NB4 (cell line): Measurements from ENCODE around the gene C12orf76.

Experiments
- DNase-seq: peaks from one replicate; pipeline ENCODE4 v3.0.0; 2010; ENCODE audit warnings: low read depth
- H3K4me3 ChIP-seq: one replicate; pipeline ENCODE4 v1.5.1; 2011; ENCODE audit warnings: mild to moderate bottlenecking, low read depth, low read length, moderate library complexity
- MYC ChIP-seq: IDR thresholded peaks from 2 replicates; pipeline ENCODE4 v1.6.1; 2011; ENCODE audit warnings: low read depth, low read length
- POLR2A ChIP-seq: IDR thresholded peaks from 2 replicates; pipeline ENCODE4 v1.6.1; 2011; ENCODE audit warnings: mild to moderate bottlenecking; ENCODE audit not compliant: insufficient read length; ENCODE audit errors: extremely low read depth
- TF ChIP-seq, protein P1 (sequence below): IDR thresholded peaks from one replicate; pipeline ENCODE4 v1.5.1; 2012; ENCODE audit warnings: low read depth, low read length
- TF ChIP-seq, protein P2 (sequence below): IDR thresholded peaks from 2 replicates; pipeline ENCODE4 v1.6.1; 2011; ENCODE audit warnings: low read depth, low read length

C12orf76 gene

DNA sequence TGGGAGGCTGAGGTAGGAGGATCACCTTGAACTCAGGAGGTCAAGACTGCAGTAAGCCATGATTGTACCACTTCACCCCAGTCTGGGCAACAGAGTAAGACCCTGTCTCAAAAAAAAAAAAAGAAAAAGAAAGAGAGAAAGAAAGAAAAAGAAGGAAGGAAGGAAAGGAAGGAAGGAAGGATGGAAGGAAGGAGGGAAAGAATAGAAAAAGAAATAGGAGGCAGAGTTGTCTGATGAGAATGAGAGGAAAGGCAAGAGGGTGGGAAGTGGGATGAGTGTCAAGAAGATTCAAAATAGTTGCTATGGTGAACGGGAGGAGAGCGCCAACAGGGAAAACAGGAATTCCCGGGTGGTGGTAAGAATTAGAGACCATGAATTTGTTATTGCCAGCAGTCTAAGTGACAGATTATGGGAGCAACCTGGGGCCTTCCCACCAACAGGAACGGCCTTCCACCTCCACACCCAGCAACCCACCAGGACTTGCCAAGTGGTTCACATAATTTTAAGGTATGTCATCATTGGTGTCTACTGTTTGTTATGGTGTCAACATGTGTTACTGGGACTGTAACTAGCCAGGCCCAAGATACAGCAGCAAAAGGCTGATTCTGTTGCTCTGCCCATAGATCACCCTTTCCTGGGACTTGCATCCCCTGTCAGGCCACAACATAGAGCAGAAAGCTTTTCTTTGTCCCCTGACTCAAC, 36.1 kb upstream of the C12orf76 start:
- H3K4me3 ChIP-seq = no peak overlapping the region
- TF ChIP-seq MYC (no peak), POLR2A (no peak)
- TF ChIP-seq, protein P1, sequence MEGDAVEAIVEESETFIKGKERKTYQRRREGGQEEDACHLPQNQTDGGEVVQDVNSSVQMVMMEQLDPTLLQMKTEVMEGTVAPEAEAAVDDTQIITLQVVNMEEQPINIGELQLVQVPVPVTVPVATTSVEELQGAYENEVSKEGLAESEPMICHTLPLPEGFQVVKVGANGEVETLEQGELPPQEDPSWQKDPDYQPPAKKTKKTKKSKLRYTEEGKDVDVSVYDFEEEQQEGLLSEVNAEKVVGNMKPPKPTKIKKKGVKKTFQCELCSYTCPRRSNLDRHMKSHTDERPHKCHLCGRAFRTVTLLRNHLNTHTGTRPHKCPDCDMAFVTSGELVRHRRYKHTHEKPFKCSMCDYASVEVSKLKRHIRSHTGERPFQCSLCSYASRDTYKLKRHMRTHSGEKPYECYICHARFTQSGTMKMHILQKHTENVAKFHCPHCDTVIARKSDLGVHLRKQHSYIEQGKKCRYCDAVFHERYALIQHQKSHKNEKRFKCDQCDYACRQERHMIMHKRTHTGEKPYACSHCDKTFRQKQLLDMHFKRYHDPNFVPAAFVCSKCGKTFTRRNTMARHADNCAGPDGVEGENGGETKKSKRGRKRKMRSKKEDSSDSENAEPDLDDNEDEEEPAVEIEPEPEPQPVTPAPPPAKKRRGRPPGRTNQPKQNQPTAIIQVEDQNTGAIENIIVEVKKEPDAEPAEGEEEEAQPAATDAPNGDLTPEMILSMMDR = no peak
- TF ChIP-seq, protein P2, sequence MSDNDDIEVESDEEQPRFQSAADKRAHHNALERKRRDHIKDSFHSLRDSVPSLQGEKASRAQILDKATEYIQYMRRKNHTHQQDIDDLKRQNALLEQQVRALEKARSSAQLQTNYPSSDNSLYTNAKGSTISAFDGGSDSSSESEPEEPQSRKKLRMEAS = no peak
- no peak for DNase-seq

DNA sequence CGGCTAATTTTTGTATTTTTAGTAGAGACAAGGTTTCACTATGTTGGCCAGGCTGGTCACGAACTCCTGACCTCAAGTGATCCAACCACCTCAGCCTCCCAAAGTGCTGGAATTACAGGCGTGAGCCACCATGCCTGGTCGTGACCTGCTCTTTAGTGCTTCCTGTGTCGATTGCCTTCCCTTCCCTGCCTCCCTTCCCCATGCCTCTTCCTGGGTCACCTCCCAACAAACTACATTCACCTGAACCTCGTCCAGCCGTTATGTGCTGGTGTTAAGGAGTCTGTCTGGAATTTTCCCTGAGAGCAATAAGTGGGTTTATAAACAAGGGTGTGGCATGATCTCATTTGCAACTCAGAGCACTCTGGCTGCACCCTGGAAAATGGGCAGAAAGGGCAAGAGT, 32.1 kb upstream of the C12orf76 start:
- H3K4me3 ChIP-seq = no peak overlapping the region
- TF ChIP-seq, protein P1 = no peak
- DNase-seq = no peak

DNA sequence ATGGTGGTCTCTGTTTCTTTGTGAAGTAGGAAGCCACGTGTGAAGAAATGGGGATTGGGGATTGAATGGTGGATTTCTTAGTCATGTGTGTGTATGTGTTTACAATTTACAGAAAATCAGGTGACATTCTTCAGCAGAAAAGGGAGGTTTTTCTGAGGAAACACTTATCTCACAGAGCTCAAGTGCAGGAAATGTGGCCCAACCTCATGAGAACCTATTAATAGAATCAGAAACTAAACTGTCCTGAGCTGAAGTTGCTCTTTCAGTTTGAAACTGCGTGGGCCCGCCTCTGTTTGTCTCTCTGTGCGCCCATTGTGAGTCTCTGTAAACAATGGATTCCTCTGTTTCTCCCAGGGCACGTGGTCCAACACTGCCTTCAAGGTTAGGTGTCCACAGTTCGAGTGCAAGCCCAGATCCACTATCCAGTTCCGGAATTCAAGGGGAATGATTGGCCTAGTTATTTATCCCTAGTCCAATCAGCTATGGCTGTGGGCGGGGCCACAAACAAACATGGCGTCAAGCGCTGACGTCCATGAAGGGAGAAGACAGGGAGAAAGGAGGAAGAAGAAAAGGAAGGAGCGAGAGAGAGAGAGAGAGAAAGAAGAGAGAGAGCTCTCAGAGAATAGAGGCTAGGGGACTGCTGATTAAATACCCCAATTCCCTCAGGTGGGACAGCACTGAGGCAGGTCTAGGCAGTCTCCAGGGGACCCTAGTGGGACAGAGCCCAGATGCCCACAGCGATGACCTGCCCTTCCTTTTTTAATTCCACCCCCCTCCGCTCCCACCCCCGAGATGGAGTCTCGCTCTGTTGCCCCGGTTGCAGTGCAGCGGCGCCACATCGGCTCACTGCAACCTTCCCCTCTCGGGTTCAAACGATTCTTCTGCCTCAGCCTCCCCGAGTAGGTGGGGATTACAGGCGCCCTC, 31.4 kb upstream of the C12orf76 start:
- TF ChIP-seq, protein P2 = no peak
- TF ChIP-seq, protein P1 = no peak
- TF ChIP-seq POLR2A (no peak), MYC (no peak)
- DNase-seq = peak; percentile 50
- no peak overlapping the region for H3K4me3 ChIP-seq

DNA sequence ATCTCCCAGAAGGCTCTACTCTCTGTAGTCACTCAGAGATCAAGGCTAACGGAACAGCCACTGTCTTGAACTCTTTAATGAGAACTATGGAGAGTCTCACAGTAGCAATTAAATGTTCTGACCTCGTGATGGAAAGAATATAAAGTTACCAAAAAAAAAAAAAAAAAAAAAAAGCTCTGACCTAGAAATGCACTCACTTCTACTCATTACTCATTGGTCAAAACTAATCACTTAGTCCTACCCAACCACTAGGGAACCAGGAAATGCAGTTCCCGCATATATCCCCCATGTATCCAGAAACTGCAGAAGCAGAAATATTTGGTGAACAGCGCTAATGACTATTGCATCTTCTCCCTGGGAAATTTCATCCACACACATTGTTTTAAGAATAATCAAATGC, 29.5 kb upstream of the C12orf76 start:
- H3K4me3 ChIP-seq = no peak overlapping the region
- DNase-seq = no peak
- TF ChIP-seq, protein P2 = no peak
- TF ChIP-seq, protein P1 = no peak
- TF ChIP-seq POLR2A = no peak
- no peak for TF ChIP-seq MYC

DNA sequence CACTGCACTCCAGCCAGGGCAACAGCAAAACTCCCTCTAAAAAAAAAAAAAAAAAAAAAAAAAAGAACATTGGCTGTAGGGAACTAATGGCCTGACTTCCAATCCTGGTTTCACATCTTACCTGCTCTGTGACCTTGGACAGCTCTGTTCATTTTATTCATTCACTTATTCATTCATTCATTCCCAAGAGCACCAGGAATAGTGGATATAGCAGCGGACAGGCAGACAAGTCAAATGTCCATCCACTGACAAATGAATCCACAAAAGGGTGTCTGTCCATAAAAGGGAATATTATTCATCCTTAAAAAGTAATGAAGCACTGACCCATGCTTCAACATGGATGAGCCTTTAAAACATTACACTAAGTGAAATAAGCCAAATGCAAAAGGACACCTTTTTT, 27.6 kb upstream of the C12orf76 start:
- DNase-seq = no peak
- TF ChIP-seq POLR2A (no peak), MYC (no peak)
- TF ChIP-seq, protein P1 = no peak
- TF ChIP-seq, protein P2 = no peak

More for the DNA sequence above, 27.6 kb upstream of the C12orf76 start:
- H3K4me3 ChIP-seq = no peak overlapping the region
